Fibroblast of lung (primary cell): ENCODE measurements around the gene TARS1. TPM values are rescaled to one million over a fixed set of nuclear protein-coding genes. Genes with fewer than 3 reads are reported as not detected.

Source experiments
- DNase-seq, 2 donors: peaks; one replicate each; pipeline versions ENCODE4 v3.0.0 to v3.0.0-alpha.2; 2010; ENCODE audit warnings: low read depth in 2 of 2
- H2AFZ ChIP-seq: 2 replicates; pipeline ENCODE4 v1.5.1; 2012; ENCODE audit warnings: low read length, control low read depth, inconsistent platforms
- H3K27ac ChIP-seq: 2 replicates; pipeline ENCODE4 v1.5.1; 2011; ENCODE audit warnings: low read length, control low read depth; ENCODE audit not compliant: insufficient read depth
- H3K27me3 ChIP-seq: 2 replicates; pipeline ENCODE4 v1.5.1; 2011; ENCODE audit warnings: mild to moderate bottlenecking, low read length; ENCODE audit not compliant: control insufficient read depth, insufficient read depth
- H3K36me3 ChIP-seq: 2 replicates; pipeline ENCODE4 v1.5.1; 2011; ENCODE audit warnings: low read length; ENCODE audit not compliant: control insufficient read depth, insufficient read depth
- H3K4me1 ChIP-seq: 2 replicates; pipeline ENCODE4 v1.5.1; 2011; ENCODE audit warnings: low read length; ENCODE audit not compliant: control insufficient read depth, insufficient read depth; ENCODE audit errors: extremely low read depth
- H3K4me2 ChIP-seq: 2 replicates; pipeline ENCODE4 v1.5.1; 2011; ENCODE audit warnings: low read length, control low read depth; ENCODE audit not compliant: insufficient read depth; ENCODE audit errors: extremely low read depth
- H3K4me3 ChIP-seq, 4 experiments: fragments of 200-600 bp in 1 of 4; sonication (generic) in 1 of 4; replicated peaks in 1 of 4; 2 replicates each; pipeline ENCODE4 v1.5.1; 2011 to 2016; ENCODE audit warnings: low read length in 4 of 4, low read depth in 3 of 4, mild to moderate bottlenecking in 3 of 4, control low read depth in 2 of 4, inconsistent platforms in 1 of 4, mixed read lengths in 1 of 4; ENCODE audit not compliant: insufficient read depth in 1 of 4; ENCODE audit errors: control extremely low read depth in 1 of 4
- H3K79me2 ChIP-seq: 2 replicates; pipeline ENCODE4 v1.5.1; 2012; ENCODE audit warnings: mild to moderate bottlenecking, low read length, inconsistent platforms; ENCODE audit not compliant: control insufficient read depth, insufficient read depth
- H3K9ac ChIP-seq: 2 replicates; pipeline ENCODE4 v1.5.1; 2011; ENCODE audit warnings: mild to moderate bottlenecking, low read length, control low read depth; ENCODE audit not compliant: insufficient read depth
- H3K9me3 ChIP-seq: 2 replicates; pipeline ENCODE4 v1.5.1; 2012; ENCODE audit warnings: low read depth, low read length; ENCODE audit not compliant: control insufficient read depth, insufficient read depth
- H4K20me1 ChIP-seq: 2 replicates; pipeline ENCODE4 v1.5.1; 2011; ENCODE audit warnings: low read length; ENCODE audit not compliant: control insufficient read depth, insufficient read depth; ENCODE audit errors: extremely low read depth
- EZH2 ChIP-seq: IDR thresholded peaks from 2 replicates; pipeline ENCODE4 v1.5.1; 2012; ENCODE audit warnings: low read length, control low read depth, mild to moderate bottlenecking; ENCODE audit errors: missing control alignments
- polyA plus RNA-seq, 2 donors: library from polyadenylated mRNA; depleted of rRNA in 1 of 2; stranded (reverse) in 1 of 2; unstranded in 1 of 2; fragments of >200 nt; gene quantifications; 2 replicates each; pipeline ENCODE4 v1.2.1, GENCODE V29; 2011 to 2012; ENCODE audit warnings: missing spikeins in 1 of 2
- total RNA-seq: library from RNA; depleted of rRNA; stranded (reverse); fragments of >200 nt; gene quantifications from 2 replicates; pipeline ENCODE4 v1.2.1, GENCODE V29; 2014
- TF ChIP-seq, protein P1 (sequence below), 2 donors: IDR thresholded peaks in 1 of 2; conservative IDR thresholded peaks in 1 of 2; 1 replicate in 1 of 2; 2 replicates in 1 of 2; pipeline ENCODE4 v1.5.1; 2011 to 2012; ENCODE audit warnings: low read length in 2 of 2, control low read depth in 1 of 2, inconsistent platforms in 1 of 2, low read depth in 1 of 2, mild to moderate bottlenecking in 1 of 2

The TARS1 gene
- total and polyA plus RNA-seq, 2 donors (not counting 1 experiment from before 2014, with no cell fraction given): 130 to 368 TPM

DNA sequence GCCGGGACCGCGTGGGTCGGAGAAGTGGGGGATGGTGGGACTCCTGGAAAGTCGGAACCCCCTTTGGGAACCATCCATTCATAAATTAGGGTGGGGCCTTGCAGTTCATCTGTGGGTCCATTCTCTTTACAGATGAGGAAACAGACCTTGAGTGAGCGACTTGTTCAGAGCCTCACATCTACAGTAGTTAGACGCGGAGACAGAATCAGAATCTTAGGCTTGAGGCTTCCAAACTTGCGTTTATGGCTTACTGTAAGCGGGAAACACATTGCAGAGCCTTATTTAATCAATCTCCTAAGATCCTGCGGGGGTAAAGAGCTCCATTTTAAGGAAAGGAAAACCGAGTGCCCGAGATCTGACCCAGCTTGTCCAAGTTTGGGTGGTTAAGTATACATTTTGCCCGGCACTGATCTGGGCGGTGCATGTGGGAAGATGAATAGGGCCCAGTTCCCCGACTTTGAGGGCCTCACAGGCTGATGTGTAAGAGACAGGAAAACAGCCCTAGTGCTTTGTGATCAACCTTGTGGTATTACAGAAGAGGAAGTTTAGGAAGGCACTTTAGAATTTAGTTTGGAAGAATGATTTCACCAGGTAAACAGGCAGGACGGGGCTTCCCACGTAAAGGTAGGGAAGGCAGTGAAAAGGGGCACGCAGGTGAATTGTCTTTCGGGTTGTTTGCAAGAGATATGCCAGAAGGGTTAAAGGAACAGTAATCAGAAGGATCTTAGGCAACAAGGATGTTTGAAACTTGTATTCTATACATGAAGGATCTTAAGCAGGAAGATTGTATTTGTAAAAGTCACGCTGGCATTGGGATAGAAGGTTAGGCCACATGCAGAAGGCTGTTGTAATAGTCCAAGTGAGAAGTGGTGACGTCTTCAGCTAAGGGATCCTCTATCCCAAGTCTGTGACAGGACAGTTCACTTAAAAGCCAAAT, 744 bp downstream of the TARS1 start:
- Histone ChIP-seq H4K20me1 (peaks cover 2% of the 10 kb centered on the region), H3K4me2 (peak overlapping the region; percentile 88), H3K9me3 (no peaks in the 10 kb centered on the region), H3K4me1 (peaks cover 6% of the 10 kb centered on the region), H3K4me3 (peak overlapping the region; percentile 78 to 88 (median 82)), H2AFZ (no peak overlapping the region), H3K9ac (peak overlapping the region; percentile 86), H3K27me3 (no peaks in the 10 kb centered on the region), H3K79me2 (peaks cover 61% of the 10 kb centered on the region), H3K36me3 (peaks cover 6% of the 10 kb centered on the region), H3K27ac (peak overlapping the region; percentile 83)
- DNase-seq: peak; percentile 74 to 76
- no peak for TF ChIP-seq EZH2
- TF ChIP-seq, protein P1, sequence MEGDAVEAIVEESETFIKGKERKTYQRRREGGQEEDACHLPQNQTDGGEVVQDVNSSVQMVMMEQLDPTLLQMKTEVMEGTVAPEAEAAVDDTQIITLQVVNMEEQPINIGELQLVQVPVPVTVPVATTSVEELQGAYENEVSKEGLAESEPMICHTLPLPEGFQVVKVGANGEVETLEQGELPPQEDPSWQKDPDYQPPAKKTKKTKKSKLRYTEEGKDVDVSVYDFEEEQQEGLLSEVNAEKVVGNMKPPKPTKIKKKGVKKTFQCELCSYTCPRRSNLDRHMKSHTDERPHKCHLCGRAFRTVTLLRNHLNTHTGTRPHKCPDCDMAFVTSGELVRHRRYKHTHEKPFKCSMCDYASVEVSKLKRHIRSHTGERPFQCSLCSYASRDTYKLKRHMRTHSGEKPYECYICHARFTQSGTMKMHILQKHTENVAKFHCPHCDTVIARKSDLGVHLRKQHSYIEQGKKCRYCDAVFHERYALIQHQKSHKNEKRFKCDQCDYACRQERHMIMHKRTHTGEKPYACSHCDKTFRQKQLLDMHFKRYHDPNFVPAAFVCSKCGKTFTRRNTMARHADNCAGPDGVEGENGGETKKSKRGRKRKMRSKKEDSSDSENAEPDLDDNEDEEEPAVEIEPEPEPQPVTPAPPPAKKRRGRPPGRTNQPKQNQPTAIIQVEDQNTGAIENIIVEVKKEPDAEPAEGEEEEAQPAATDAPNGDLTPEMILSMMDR (conservative IDR thresholded peaks at IDR 0.05 in 1 of 2, IDR thresholded peaks at IDR 0.05 in 1 of 2; ENCODE audit: low read depth in 1 of 2, low read length in 2 of 2): no peak

- Histone ChIP-seq H3K4me3 (peak overlapping the region in 1 of 4 experiments; percentile 10), H3K79me2 (peaks cover 77% of the 10 kb centered on the region), H2AFZ (no peak overlapping the region), H3K9me3 (no peaks in the 10 kb centered on the region), H3K4me1 (peaks cover 4% of the 10 kb centered on the region), H3K36me3 (peaks cover 11% of the 10 kb centered on the region), H4K20me1 (peaks cover 2% of the 10 kb centered on the region), H3K9ac (no peak overlapping the region), H3K27ac (no peak overlapping the region), H3K27me3 (no peaks in the 10 kb centered on the region), H3K4me2 (no peak overlapping the region)
- TF ChIP-seq, protein P1 (conservative IDR thresholded peaks at IDR 0.05 in 1 of 2, IDR thresholded peaks at IDR 0.05 in 1 of 2; ENCODE audit: low read depth in 1 of 2, low read length in 2 of 2): no peak
- TF ChIP-seq EZH2: no peak
- DNase-seq: no peak
These were observed 3.8 kb downstream of the TARS1 start for GRCh38 chr5:33444542-33444941.

DNA sequence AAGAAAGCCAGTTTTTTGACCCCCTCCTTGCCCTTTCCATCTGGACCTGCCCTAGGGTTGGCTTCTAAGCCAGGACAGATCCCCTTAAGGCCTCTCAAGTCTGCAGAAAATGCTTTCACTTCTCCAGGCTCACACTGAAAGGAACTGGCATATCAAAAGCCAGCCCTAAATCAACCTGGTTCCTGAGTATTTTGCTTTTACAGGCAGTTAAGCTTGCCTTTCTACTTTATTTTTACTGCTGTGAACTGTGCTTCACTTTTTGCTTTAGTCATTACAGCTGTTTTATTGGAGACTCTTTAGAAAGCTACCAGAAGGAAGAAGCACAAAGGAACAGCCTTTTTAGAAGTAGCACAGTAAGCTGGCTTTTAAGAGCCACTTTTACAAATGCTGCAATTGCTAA, 5.0 kb downstream of the TARS1 start:
- TF ChIP-seq EZH2: no peak
- TF ChIP-seq, protein P1 (conservative IDR thresholded peaks at IDR 0.05 in 1 of 2, IDR thresholded peaks at IDR 0.05 in 1 of 2; ENCODE audit: low read depth in 1 of 2, low read length in 2 of 2): no peak
- Histone ChIP-seq H4K20me1 (peaks cover 2% of the 10 kb centered on the region), H2AFZ (no peak overlapping the region), H3K27ac (no peak overlapping the region), H3K36me3 (peaks cover 11% of the 10 kb centered on the region), H3K4me3 (no peak overlapping the region), H3K79me2 (peaks cover 77% of the 10 kb centered on the region), H3K9ac (no peak overlapping the region), H3K27me3 (no peaks in the 10 kb centered on the region), H3K9me3 (no peaks in the 10 kb centered on the region), H3K4me1 (peaks cover 4% of the 10 kb centered on the region), H3K4me2 (no peak overlapping the region)
- no peak for DNase-seq
